A549 (cell line): ENCODE data around the gene MYH15. TPM values are rescaled to one million over a fixed set of nuclear protein-coding genes. Genes with fewer than 3 reads are reported as not detected.

ENCODE experiments used
- ATAC-seq, 2 experiments: fragments of 200-7000 bp in 1 of 2; fragments of >200 bp in 1 of 2; cut with Nextera tagmentation in 1 of 2; cut with Tn5 transposase in 1 of 2; 3 replicates each; pipeline versions ENCODE4 v1.8.0 to v1.9.1; 2018 to 2020; ENCODE audit warnings: mild to moderate bottlenecking in 1 of 2, moderate library complexity in 1 of 2
- CTCF ChIA-PET: fragments of 300-600 bp; sonication (Branson Sonifier 250); formaldehyde crosslinking; extraction: SDS; loops from one replicate; lab custom pipeline; 2021; ENCODE audit warnings: antibody characterized with exemption, inconsistent platforms; lab: Yijun Ruan, JAX
- POLR2A ChIA-PET: fragments of 350-600 bp; formaldehyde crosslinking; extraction: SDS; loops from one replicate; lab custom pipeline; 2021; ENCODE audit warnings: antibody characterized with exemption, inconsistent platforms; lab: Yijun Ruan, JAX
- DNase-seq, 2 experiments: peaks; one replicate each; pipeline versions ENCODE4 v3.0.0 to v3.0.0-alpha.2; 2011 to 2016; ENCODE audit warnings: low read depth in 1 of 2, low spot score in 1 of 2
- FAIRE-seq: peaks from 2 replicates; lab custom pipeline; 2011; peaks lifted over from hg19 to GRCh38; lab: Jason Lieb, UNC
- H3K27ac ChIP-seq, 2 experiments: fragments of >200 bp; sonication (Bioruptor Twin); formaldehyde crosslinking; 3 replicates each; pipeline ENCODE4 v1.5.1; 2016 to 2017
- H3K4me1 ChIP-seq: fragments of >200 bp; sonication (Bioruptor Twin); formaldehyde crosslinking; 3 replicates; pipeline ENCODE4 v1.6.1; 2016
- H3K4me2 ChIP-seq: fragments of >200 bp; sonication (Bioruptor Twin); formaldehyde crosslinking; 3 replicates; pipeline ENCODE4 v1.6.1; 2016
- H3K4me3 ChIP-seq: fragments of >200 bp; sonication (Bioruptor Twin); formaldehyde crosslinking; 3 replicates; pipeline ENCODE4 v1.5.1; 2016
- H3K9me3 ChIP-seq: fragments of >200 bp; sonication (Bioruptor Twin); formaldehyde crosslinking; 3 replicates; pipeline ENCODE4 v1.6.1; 2016
- BCL3 ChIP-seq: fragments of >200 bp; sonication (Bioruptor Twin); formaldehyde crosslinking; IDR thresholded peaks from 3 replicates; pipeline ENCODE4 v1.6.1; 2016
- BHLHE40 ChIP-seq: IDR thresholded peaks from 2 replicates; pipeline ENCODE4 v1.6.1; 2012; ENCODE audit warnings: low read depth, low read length, inconsistent platforms
- CEBPB ChIP-seq, 2 experiments: fragments of >200 bp in 1 of 2; sonication (Bioruptor Twin) in 1 of 2; formaldehyde crosslinking in 1 of 2; IDR thresholded peaks; 2 replicates each; pipeline ENCODE4 v1.6.1; 2012 to 2016
- CHD2 ChIP-seq: fragments of 150-350 bp; IDR thresholded peaks from 2 replicates; pipeline ENCODE4 v1.6.1; 2014; ENCODE audit warnings: low read length; ENCODE audit not compliant: partially characterized antibody
- CHD4 ChIP-seq: fragments of 200-600 bp; sonication (generic); IDR thresholded peaks from 2 replicates; pipeline ENCODE4 v1.6.1; 2016; ENCODE audit warnings: antibody characterized with exemption, mild to moderate bottlenecking, borderline replicate concordance
- CTCF ChIP-seq: fragments of >200 bp; sonication (Bioruptor Twin); formaldehyde crosslinking; IDR thresholded peaks from 3 replicates; pipeline ENCODE4 v1.5.1; 2016
- E2F6 ChIP-seq: IDR thresholded peaks from 2 replicates; pipeline ENCODE4 v1.6.1; 2012; ENCODE audit warnings: low read depth, borderline replicate concordance
- EHF ChIP-seq: fragments of 250-450 bp; sonication (Bioruptor Pico); IDR thresholded peaks from 2 replicates; pipeline ENCODE4 v1.5.0; 2020; ENCODE audit warnings: mild to moderate bottlenecking
- FOSL2 ChIP-seq, 2 experiments: fragments of 450-650 bp in 1 of 2; fragments of >200 bp in 1 of 2; sonication (Bioruptor Twin) in 1 of 2; formaldehyde crosslinking; IDR thresholded peaks; 2 replicates each; pipeline versions ENCODE4 v1.5.0 to v1.6.1; 2016 to 2020; ENCODE audit warnings: mild to moderate bottlenecking in 1 of 2, moderate library complexity in 1 of 2
- HES2 ChIP-seq: fragments of >200 bp; sonication (Bioruptor Twin); formaldehyde crosslinking; IDR thresholded peaks from 2 replicates; pipeline ENCODE4 v1.6.1; 2016
- HOXA7 ChIP-seq: fragments of 250-450 bp; sonication (Bioruptor Pico); IDR thresholded peaks from 2 replicates; pipeline ENCODE4 v1.5.0; 2020; ENCODE audit warnings: mild to moderate bottlenecking, moderate library complexity
- HOXB5 ChIP-seq: fragments of 250-450 bp; sonication (Bioruptor Pico); IDR thresholded peaks from 2 replicates; pipeline ENCODE4 v1.5.0; 2020; ENCODE audit warnings: mild to moderate bottlenecking, moderate library complexity
- JUNB ChIP-seq: fragments of >200 bp; sonication (Bioruptor Twin); formaldehyde crosslinking; IDR thresholded peaks from 2 replicates; pipeline ENCODE4 v1.6.1; 2016
- KDM1A ChIP-seq: fragments of 200-600 bp; sonication (generic); IDR thresholded peaks from 2 replicates; pipeline ENCODE4 v1.6.1; 2016; ENCODE audit warnings: low read depth, mild to moderate bottlenecking
- PHF8 ChIP-seq: fragments of 200-600 bp; sonication (generic); IDR thresholded peaks from 2 replicates; pipeline ENCODE4 v1.6.1; 2016; ENCODE audit warnings: low read depth, mild to moderate bottlenecking, antibody characterized with exemption, moderate library complexity, borderline replicate concordance
- POLR2A ChIP-seq: IDR thresholded peaks from 2 replicates; pipeline ENCODE4 v1.6.1; 2012; ENCODE audit warnings: mild to moderate bottlenecking, low read length
- RAD21 ChIP-seq, 2 experiments: fragments of >200 bp in 1 of 2; sonication (Bioruptor Twin) in 1 of 2; formaldehyde crosslinking in 1 of 2; IDR thresholded peaks in 1 of 2; conservative IDR thresholded peaks in 1 of 2; 2 replicates in 1 of 2; 3 replicates in 1 of 2; pipeline ENCODE4 v1.6.1; 2012 to 2018; ENCODE audit warnings: inconsistent platforms in 1 of 2
- RCOR1 ChIP-seq: fragments of 150-350 bp; IDR thresholded peaks from 2 replicates; pipeline ENCODE4 v1.6.1; 2014; ENCODE audit warnings: antibody characterized with exemption, low read length, low read depth
- RFX5 ChIP-seq: fragments of 450-650 bp; IDR thresholded peaks from 2 replicates; pipeline ENCODE4 v1.7.1; 2014; ENCODE audit warnings: antibody characterized with exemption, mild to moderate bottlenecking, moderate library complexity
- RNF2 ChIP-seq: fragments of 200-600 bp; sonication (generic); IDR thresholded peaks from 2 replicates; pipeline ENCODE4 v1.6.1; 2016; ENCODE audit warnings: low read depth, mild to moderate bottlenecking, antibody characterized with exemption, moderate library complexity, borderline replicate concordance
- SMC3 ChIP-seq: fragments of >200 bp; sonication (Bioruptor Twin); formaldehyde crosslinking; IDR thresholded peaks from 3 replicates; pipeline ENCODE4 v1.6.1; 2018; ENCODE audit warnings: inconsistent platforms
- TFCP2L1 ChIP-seq: fragments of 250-450 bp; sonication (Bioruptor Pico); IDR thresholded peaks from 2 replicates; pipeline ENCODE4 v1.5.0; 2021; ENCODE audit warnings: mild to moderate bottlenecking
- USF2 ChIP-seq: fragments of 450-650 bp; IDR thresholded peaks from 2 replicates; pipeline ENCODE4 v1.6.1; 2014; ENCODE audit warnings: antibody characterized with exemption
- WGBS: methylation state at CpG from one replicate; pipeline ENCODE4 v1.1.6; 2017; ENCODE audit errors: missing lambda C conversion rate; 5-methylcytosine and 5-hydroxymethylcytosine counted together
- polyA plus RNA-seq, 4 experiments: library from polyadenylated mRNA; depleted of rRNA in 3 of 4; stranded (reverse); fragments of >200 nt; fragmentation: RNase III in 1 of 4; extraction: RNeasy Plus Mini Kit Qiagen cat#74134 plus additional on column Dnase treatment in 1 of 4; gene quantifications; 2 replicates in 3 of 4; 3 replicates in 1 of 4; pipeline ENCODE4 v1.2.3, GENCODE V29; 2011 to 2017

The MYH15 gene
- polyA plus RNA-seq, 2 of the 4 experiments (the other 2 are of a cell fraction), result 0.39 to 1.7 TPM

DNA sequence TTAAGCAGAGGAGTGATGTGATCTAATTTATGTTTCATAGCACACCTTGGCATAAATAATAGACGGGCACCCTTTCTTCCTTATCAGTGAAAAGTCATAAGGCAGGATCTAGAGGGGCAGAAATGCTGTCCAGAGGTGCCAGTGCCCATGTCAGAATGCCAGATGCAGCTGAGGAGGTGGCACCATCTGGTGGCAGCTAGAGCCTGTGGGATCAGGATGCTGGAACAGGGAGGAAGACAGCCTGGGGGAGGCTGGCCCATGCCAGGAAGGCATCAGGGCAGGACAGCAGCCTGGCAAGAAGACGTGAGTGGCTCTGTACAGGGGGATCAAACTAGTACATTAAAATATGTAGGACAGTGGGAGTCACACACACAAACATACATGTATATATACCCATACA lies 16.5 kb downstream of the MYH15 start:
- WGBS, result 35% methylated on average over 2 of the region's 2 CpGs

GRCh38 chr3:108491456-108491855 lies 18.9 kb downstream of the MYH15 start:
- 71% methylated on average over 3 of the region's 3 CpGs for WGBS
- POLR2A ChIA-PET, result no interaction called here
- CTCF ChIA-PET, result interaction anchor here (1.0 to 6.1 kb wide), 6 partner anchors 10 to 62 kb away, joined by 3 to 96 read pairs (median 16); no protein-coding TSS in a partner anchor
- ATAC-seq (no peak), DNase-seq (no peak), FAIRE-seq (no peak)
- no peak overlapping the region for H3K4me2 ChIP-seq
- H3K9me3 ChIP-seq, result no peaks in the 10 kb centered on the region
- H3K4me3 ChIP-seq, result no peak overlapping the region
- TF ChIP-seq FOSL2 (IDR thresholded peaks at IDR 0.05) (no peak), FOSL2 (CRISPR knock-in tag; IDR thresholded peaks at IDR 0.05) (no peak), CEBPB (IDR thresholded peaks at IDR 0.05) (no peak), JUNB (no peak), E2F6 (no peak), BHLHE40 (no peak), BCL3 (no peak), HES2 (no peak), RFX5 (no peak)
- 0 out of 3 replicates have a peak, but pooled peaks cover 8% of the 10 kb centered on the region for H3K4me1 ChIP-seq
- no peak overlapping the region for H3K27ac ChIP-seq

More for the DNA sequence above, 16.5 kb downstream of the MYH15 start:
- no peak overlapping the region for H3K27ac ChIP-seq
- DNase-seq (peak; percentile 18 to 31), ATAC-seq (peak; percentile 88 to 92), FAIRE-seq (no peak)
- ChIA-PET POLR2A (no interaction called here), CTCF (interaction anchor here (1.3 to 6.1 kb wide), 2 partner anchors 11 to 60 kb away, joined by 3 to 96 read pairs; no protein-coding TSS in a partner anchor)
- H3K9me3 ChIP-seq, result no peaks in the 10 kb centered on the region
- no peak overlapping the region for H3K4me3 ChIP-seq
- no peaks in the 10 kb centered on the region for H3K4me1 ChIP-seq
- peak; percentile 32 for TF ChIP-seq CTCF
- TF ChIP-seq PHF8, result no peak
- TF ChIP-seq RCOR1, result no peak
- TF ChIP-seq RAD21 (conservative IDR thresholded peaks at IDR 0.05 in 1 of 2, IDR thresholded peaks at IDR 0.05 in 1 of 2), result peak in 1 of 2 experiments; percentile 48; a peak in 3 of 5 replicates
- TF ChIP-seq HOXB5 (CRISPR knock-in tag), result no peak
- H3K4me2 ChIP-seq, result no peak overlapping the region

DNA sequence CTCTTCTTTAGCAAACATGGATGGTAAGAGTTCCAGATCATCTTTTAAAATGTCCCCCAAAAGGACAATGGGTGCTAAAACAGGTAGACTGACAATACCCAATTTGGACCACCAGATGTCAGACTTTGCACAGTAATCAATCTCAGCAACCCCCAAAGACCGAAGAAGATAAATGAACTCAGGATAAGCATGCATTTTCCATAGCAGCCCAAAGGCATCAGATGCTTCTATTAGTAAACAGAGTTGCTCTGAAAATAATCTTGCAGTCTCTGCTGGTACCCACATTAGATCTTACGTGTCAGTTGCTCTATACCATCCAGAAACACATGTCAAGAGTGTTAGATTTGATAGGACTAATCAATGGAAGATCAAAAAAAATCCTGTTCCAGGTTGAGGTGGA lies 20.6 kb downstream of the MYH15 start:
- CTCF ChIA-PET, result interaction anchor here (0.6 to 6.1 kb wide), 34 partner anchors 8 to 1131 kb away, joined by 3 to 96 read pairs (median 4); no protein-coding TSS in a partner anchor
- FAIRE-seq, result peak; percentile 23

More for the DNA sequence above, 20.6 kb downstream of the MYH15 start:
- no peak for TF ChIP-seq RFX5
- TF ChIP-seq EHF (CRISPR knock-in tag), result no peak
- no peak for TF ChIP-seq HOXA7 (CRISPR knock-in tag)
- TF ChIP-seq HOXB5 (CRISPR knock-in tag), result no peak
- TF ChIP-seq RAD21 (conservative IDR thresholded peaks at IDR 0.05 in 1 of 2, IDR thresholded peaks at IDR 0.05 in 1 of 2), result peak; percentile 89 to 91
- no peak for TF ChIP-seq RNF2
- no peak for TF ChIP-seq KDM1A
- TF ChIP-seq CHD4, result no peak
- TF ChIP-seq CTCF, result peak; percentile 87
- no peak for TF ChIP-seq CHD2
- TF ChIP-seq POLR2A, result no peak
- TF ChIP-seq USF2, result no peak
- no peak for TF ChIP-seq TFCP2L1 (CRISPR knock-in tag)
- peak; percentile 85 for TF ChIP-seq SMC3
- TF ChIP-seq RCOR1, result no peak
- no peak overlapping the region for H3K4me3 ChIP-seq
- DNase-seq (peak; percentile 28 to 52), ATAC-seq (peak; percentile 67 to 85)
- WGBS, result 14% methylated on average over 2 of the region's 2 CpGs
- H3K9me3 ChIP-seq, result no peaks in the 10 kb centered on the region
- H3K27ac ChIP-seq, result no peak overlapping the region
- POLR2A ChIA-PET, result no interaction called here
- 0 out of 3 replicates have a peak overlapping the region, but pooled peaks have one; percentile 14 for H3K4me2 ChIP-seq
- 0 out of 3 replicates have a peak, but pooled peaks cover 8% of the 10 kb centered on the region for H3K4me1 ChIP-seq
